GM20431 (cell line): ENCODE data around the gene ZNHIT2.
"Not testable (repeated sequence)": the region's sequence is repeated elsewhere in the genome, so short reads cannot be mapped to it uniquely, and the experiment has no call there.

Experiments used
- in situ Hi-C: fragments of 300-500 bp; cut with MseI, MboI; formaldehyde crosslinking; loops from one replicate; pipeline ENCODE4 v1.15.0; 2020; ENCODE audit warnings: low sequenced_read_pairs; ENCODE audit not compliant: unreplicated experiment

ZNHIT2 gene

DNA sequence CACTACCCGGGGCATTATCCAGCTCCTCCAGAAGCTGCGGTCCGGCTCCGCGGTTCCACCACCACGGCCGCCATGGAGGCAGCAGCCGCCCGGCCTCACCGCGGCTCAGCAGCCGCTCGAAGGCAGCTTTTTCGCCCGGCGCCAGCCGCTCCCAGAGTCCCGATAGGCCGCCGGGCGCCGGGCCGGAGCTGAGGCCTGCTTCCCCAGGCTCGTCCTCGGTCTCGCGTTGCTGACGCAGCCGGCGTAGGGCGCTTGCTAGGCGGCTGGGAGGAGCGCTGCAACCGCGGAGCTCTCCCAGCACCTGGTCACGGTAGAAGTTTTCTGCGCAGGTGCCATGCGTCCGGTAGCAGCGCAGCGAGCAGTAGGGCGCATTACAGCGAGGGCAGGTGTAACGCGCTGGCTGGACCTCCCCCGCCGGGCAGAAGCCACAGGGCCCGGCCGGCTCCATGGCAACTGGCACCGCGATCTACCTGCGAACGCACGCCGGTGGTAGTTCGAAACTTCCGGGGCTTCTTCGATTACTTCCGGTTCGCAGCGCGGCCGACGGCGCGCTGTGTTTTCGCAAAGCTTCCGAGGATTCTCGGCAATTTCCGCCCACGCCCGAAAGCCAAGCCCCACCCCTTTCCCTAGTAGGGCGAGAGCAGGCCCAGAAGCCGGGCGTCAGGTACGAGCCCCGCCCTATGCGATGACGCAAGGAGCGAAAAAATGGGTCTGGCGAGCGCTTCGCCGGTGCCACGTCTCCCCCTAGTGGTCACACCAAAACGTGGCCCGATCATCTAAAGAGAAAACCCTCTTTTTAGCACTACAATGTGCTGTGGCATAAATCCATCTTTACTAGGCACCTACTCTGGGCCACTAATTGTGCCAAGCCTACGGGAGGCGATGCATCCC, at the start of gene ZNHIT2:
Gene ZNHIT2, minus strand, starts transcription at position 496 of the 891 bp plus-strand sequence. Its CDS starts 48 bp downstream, at position 448.
- in situ Hi-C loops = no loop called here

DNA sequence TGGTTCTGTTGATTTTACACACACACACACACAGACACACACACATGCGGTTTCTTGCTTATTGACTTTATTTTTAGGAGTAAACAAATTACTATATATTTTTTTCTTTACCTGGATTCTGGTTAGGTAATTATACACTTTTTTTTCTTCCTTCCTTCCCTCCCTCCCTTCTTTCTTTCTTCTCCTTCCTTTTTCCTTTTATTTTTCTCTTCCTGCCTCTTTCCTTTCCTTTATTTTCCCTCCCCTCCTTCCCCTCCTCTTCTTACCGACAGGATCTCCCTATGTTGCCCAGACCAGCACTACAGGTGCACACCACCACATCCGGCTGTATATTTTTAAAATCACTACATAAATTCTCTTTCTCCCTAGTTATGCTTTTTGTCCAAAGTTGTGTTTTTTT, 49.4 kb upstream of the ZNHIT2 start:
- in situ Hi-C loops = no loop called here

- in situ Hi-C loops = no loop called here
Measured at GRCh38 chr11:65165410-65166317, 48.2 kb upstream of the ZNHIT2 start.

- in situ Hi-C loops = no loop called here
Measured at GRCh38 chr11:65163684-65164083, 46.2 kb upstream of the ZNHIT2 start.

DNA sequence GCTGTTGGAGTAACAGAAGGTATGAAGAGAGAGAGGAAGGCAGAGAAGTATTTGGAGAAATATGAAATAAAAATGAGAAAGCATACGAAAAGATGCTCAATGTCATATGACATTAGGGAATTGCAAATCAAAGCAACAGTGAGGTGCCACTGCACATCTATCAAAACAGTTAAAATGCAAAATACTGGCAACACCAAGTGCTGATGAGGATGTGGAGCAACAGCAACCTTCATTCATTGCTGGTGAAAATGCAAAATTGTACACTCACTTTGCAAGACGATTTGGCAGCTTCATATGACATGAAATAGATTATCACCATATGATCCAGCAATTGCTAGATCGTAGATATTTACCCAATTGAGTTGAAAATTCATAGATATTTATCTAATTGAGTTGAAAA, 43.1 kb upstream of the ZNHIT2 start:
- in situ Hi-C loops = no loop called here

DNA sequence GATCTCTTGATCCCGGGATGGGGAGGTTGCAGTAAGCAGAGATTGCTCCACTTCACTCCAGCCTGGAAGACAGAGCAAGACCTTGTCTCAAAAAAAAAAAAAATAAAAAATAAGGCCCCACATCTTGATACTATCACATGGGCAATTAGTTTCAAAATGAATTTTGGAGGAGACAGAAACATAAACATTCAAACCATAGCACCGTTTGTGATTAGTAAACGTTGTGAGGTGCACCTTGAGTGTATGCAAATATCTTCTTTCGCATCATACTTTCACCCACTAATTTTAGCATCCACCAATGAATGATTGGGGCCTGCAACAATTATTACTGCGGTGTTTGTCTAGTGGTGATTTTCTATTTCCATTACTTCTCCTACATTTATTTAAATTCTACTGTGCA, 41.5 kb upstream of the ZNHIT2 start:
- in situ Hi-C loops = no loop called here

DNA sequence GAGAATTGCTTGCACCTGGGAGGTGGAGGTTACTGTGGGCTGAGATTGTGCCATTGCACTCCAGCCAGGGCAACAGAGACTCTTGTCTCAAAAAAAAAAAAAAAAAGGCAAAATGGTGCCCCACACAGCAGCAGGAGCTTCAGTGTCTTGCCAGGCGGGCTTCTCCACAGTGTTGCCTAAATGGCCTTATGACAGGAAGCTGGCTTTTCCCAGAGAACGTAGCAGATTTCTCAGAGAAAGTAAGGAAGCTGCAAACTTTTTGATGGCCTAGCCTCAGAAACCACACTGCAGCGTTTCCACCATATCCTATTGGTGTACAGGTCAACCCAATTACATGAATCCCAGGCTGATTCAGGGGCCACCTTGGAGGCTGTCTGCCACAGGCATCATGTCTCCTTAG, 39.8 kb upstream of the ZNHIT2 start:
- in situ Hi-C loops = no loop called here

DNA sequence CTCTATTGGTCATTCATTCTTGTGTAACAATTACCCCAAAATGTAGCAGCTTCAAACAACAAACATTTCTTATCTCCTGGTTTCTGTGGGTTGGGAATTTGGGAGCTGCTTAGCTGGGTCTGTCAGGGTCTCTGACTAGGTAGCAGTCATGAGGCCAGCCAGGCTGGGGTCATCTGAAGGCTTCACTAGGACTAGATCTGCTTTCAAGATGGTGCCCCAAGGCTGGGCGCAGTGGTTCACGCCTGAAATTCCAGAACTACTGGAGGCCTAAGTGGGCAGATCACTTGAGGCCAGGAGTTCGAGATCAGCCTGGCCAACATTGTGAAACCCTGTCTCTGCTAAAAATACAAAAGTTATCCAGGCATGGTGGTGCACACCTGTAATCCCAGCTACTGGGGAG, 39.4 kb upstream of the ZNHIT2 start:
- in situ Hi-C loops = no loop called here

DNA sequence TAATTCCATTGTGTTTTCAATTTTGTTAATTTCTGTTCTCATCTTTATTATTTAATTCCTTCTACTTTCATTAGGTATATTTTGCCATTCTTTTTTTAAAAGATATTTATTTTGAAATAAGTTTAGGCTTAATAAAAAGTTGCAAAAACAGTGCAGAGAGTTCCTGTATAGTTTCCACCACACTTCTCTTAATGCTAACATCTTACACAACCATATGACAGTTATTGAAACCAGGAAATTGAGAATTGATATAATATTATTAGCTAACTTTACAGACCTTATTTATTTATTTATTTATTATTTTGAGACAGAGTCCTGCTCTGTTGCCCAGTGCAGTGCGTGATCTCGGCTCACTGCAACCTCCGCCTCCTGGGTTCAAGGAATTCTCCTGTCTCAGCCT, 38.8 kb upstream of the ZNHIT2 start:
- in situ Hi-C loops = no loop called here

DNA sequence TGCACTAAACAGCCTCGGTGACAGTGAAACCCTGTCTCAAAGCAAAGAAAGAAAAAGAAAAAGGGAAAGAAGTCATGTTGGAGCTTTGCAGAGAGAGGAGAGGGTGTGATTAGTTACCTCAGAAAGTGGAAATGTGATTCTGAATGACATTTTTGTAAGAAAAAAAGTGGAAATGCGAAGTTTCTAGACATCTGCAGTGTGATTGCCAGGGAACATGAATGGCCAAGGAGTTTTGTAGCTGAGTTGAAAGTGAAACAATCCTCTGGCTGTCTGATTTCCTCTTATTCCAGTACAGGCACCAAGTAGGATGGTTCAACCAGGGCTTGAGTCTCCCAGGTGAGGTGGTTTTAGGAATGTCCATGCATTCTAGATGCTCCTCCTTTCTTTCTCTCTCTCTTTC, 34.6 kb upstream of the ZNHIT2 start:
- in situ Hi-C loops = no loop called here

- in situ Hi-C loops = no loop called here
Measured at GRCh38 chr11:65151331-65151899, 33.9 kb upstream of the ZNHIT2 start.

GRCh38 chr11:65150509-65151299, 33.2 kb upstream of the ZNHIT2 start:
- in situ Hi-C loops = no loop called here

GRCh38 chr11:65150131-65150508, 32.6 kb upstream of the ZNHIT2 start:
- in situ Hi-C loops = not testable (repeated sequence)

DNA sequence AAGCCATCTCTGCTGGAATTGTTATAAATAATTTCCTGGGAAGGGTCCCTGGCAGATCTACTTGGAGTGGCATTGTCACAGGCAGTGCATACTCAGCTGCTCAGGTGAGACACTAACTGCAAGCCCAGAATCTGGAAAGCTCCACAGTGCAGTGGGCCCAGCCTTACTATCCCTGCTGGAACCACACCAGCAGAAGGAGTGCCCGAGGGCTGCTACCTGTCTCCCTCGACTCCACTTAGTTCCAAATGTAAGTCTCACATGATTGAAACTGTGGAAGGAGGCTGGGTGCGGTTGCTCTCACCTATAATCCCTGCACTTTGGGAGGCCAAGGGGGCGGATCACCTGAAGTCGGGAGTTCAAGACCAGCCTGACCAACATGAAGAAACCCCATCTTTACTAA, 31.2 kb upstream of the ZNHIT2 start:
- in situ Hi-C loops = no loop called here

DNA sequence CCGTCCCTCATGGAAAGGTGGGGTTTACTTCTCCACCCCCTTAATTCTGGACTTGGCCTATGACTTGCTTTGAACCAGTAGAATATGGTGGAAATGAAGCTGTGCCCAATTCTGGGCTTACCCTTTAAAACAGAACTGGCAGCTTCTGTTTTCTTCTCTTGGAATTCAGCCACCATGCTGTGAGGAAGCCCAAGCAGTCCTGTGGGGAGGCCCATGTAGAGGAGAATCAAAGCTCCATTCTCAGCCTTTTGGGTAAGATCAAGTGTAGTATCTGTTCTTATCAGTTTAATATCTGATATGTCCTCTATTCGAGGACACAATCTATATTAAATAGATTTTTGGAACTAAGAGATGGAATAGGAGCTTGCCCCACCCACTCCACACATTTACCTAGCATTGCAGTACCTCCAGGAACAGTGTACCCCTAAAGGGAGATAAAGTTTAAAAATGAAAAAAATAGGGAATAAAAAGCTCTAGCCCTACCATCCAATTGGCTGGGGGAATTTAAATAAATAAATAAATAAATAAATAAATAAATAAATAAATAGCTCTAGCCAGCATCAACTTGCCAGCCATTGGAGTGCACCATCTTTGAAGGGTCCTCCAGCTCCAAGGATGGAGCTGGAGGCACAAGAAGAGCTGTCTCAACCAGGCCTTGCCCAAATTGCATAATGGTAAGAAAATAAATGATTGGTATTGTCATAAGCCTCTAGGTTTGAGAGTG, 30.0 kb upstream of the ZNHIT2 start:
- in situ Hi-C loops = no loop called here

- in situ Hi-C loops = no loop called here
Measured at GRCh38 chr11:65141896-65142494, 24.5 kb upstream of the ZNHIT2 start.

DNA sequence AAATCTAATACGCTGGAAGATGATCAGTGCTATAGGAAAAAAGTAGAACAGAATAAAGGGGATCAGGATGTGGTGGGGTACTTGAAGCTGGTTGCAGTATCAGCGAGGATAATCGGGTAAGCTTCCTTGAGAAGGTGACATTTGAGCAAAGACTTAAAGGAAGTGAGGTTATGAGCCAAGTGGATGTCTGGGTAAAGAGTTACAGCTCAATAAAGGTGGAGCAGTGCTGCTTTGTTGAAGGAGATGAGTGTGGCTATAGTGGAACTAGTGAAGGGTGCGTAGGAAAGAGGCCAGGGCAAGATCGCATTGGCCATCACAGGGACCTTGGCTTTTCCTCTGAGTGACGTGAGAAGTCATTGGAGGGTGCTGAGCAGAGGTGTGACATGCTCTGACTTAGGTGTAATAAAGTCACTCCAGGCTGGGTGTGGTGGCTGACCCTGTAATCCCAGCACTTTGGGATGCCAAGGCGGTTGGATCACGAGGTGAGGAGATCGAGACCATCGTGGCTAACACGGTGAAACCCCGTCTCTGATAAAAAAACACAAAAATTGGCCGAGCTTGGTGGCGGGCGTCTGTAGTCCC, 19.1 kb upstream of the ZNHIT2 start:
- in situ Hi-C loops = no loop called here

GRCh38 chr11:65135633-65136145, 18.2 kb upstream of the ZNHIT2 start:
- in situ Hi-C loops = no loop called here
